ENCODE measurements around the gene DLG1. TPM values are rescaled to one million over a fixed set of nuclear protein-coding genes. Genes with fewer than 3 reads are reported as not detected.

The DLG1 gene
- total and polyA plus RNA-seq, 2 donors (not counting 1 experiment from before 2014, with no cell fraction given) = 47.7 to 53.0 TPM

GRCh38 chr3:197305854-197306253 lies 7.4 kb upstream of the DLG1 start:
- Histone ChIP-seq H3K27ac (ENCODE audit: insufficient read depth, low read length) (peak overlapping the region; percentile 46), H3K36me3 (ENCODE audit: control insufficient read depth, insufficient read depth, low read length) (no peaks in the 10 kb centered on the region), H2AFZ (ENCODE audit: low read length) (no peak overlapping the region), H4K20me1 (ENCODE audit: control insufficient read depth, extremely low read depth, insufficient read depth, low read length) (no peaks in the 10 kb centered on the region), H3K4me3 (replicated peaks in 1 of 4; ENCODE audit: control extremely low read depth in 1 of 4, insufficient read depth in 1 of 4, low read depth in 3 of 4, low read length in 4 of 4) (no peak overlapping the region), H3K9ac (ENCODE audit: insufficient read depth, low read length) (no peak overlapping the region), H3K4me2 (ENCODE audit: extremely low read depth, insufficient read depth, low read length) (peak overlapping the region; percentile 47), H3K27me3 (ENCODE audit: control insufficient read depth, insufficient read depth, low read length) (no peaks in the 10 kb centered on the region), H3K79me2 (ENCODE audit: control insufficient read depth, insufficient read depth, low read length) (no peaks in the 10 kb centered on the region), H3K9me3 (ENCODE audit: control insufficient read depth, insufficient read depth, low read depth, low read length) (no peaks in the 10 kb centered on the region), H3K4me1 (ENCODE audit: control insufficient read depth, extremely low read depth, insufficient read depth, low read length) (peaks cover 12% of the 10 kb centered on the region)
- TF ChIP-seq EZH2 (IDR thresholded peaks at IDR 0.05; ENCODE audit: low read length, missing control alignments) = no peak
- no peak for TF ChIP-seq CTCF (conservative IDR thresholded peaks at IDR 0.05 in 1 of 2, IDR thresholded peaks at IDR 0.05 in 1 of 2; ENCODE audit: low read depth in 1 of 2, low read length in 2 of 2)
- peak; percentile 81 to 94 for DNase-seq (ENCODE audit: low read depth in 2 of 2)

GRCh38 chr3:197303452-197303851 lies 5.0 kb upstream of the DLG1 start:
- Histone ChIP-seq H3K4me2 (ENCODE audit: extremely low read depth, insufficient read depth, low read length) (no peak overlapping the region), H3K27me3 (ENCODE audit: control insufficient read depth, insufficient read depth, low read length) (no peaks in the 10 kb centered on the region), H3K27ac (ENCODE audit: insufficient read depth, low read length) (no peak overlapping the region), H3K4me1 (ENCODE audit: control insufficient read depth, extremely low read depth, insufficient read depth, low read length) (peaks cover 7% of the 10 kb centered on the region), H3K79me2 (ENCODE audit: control insufficient read depth, insufficient read depth, low read length) (no peaks in the 10 kb centered on the region), H3K9ac (ENCODE audit: insufficient read depth, low read length) (no peak overlapping the region), H3K9me3 (ENCODE audit: control insufficient read depth, insufficient read depth, low read depth, low read length) (no peaks in the 10 kb centered on the region), H3K4me3 (replicated peaks in 1 of 4; ENCODE audit: control extremely low read depth in 1 of 4, insufficient read depth in 1 of 4, low read depth in 3 of 4, low read length in 4 of 4) (no peak overlapping the region), H2AFZ (ENCODE audit: low read length) (no peak overlapping the region), H3K36me3 (ENCODE audit: control insufficient read depth, insufficient read depth, low read length) (no peaks in the 10 kb centered on the region), H4K20me1 (ENCODE audit: control insufficient read depth, extremely low read depth, insufficient read depth, low read length) (no peaks in the 10 kb centered on the region)
- no peak for TF ChIP-seq EZH2 (IDR thresholded peaks at IDR 0.05; ENCODE audit: low read length, missing control alignments)
- no peak for TF ChIP-seq CTCF (conservative IDR thresholded peaks at IDR 0.05 in 1 of 2, IDR thresholded peaks at IDR 0.05 in 1 of 2; ENCODE audit: low read depth in 1 of 2, low read length in 2 of 2)
- DNase-seq (ENCODE audit: low read depth in 2 of 2) = no peak

- Histone ChIP-seq H3K4me1 (ENCODE audit: control insufficient read depth, extremely low read depth, insufficient read depth, low read length) (peaks cover 5% of the 10 kb centered on the region), H3K27ac (ENCODE audit: insufficient read depth, low read length) (no peak overlapping the region), H2AFZ (ENCODE audit: low read length) (no peak overlapping the region), H3K9ac (ENCODE audit: insufficient read depth, low read length) (no peak overlapping the region), H4K20me1 (ENCODE audit: control insufficient read depth, extremely low read depth, insufficient read depth, low read length) (no peaks in the 10 kb centered on the region), H3K36me3 (ENCODE audit: control insufficient read depth, insufficient read depth, low read length) (no peaks in the 10 kb centered on the region), H3K4me2 (ENCODE audit: extremely low read depth, insufficient read depth, low read length) (no peak overlapping the region), H3K27me3 (ENCODE audit: control insufficient read depth, insufficient read depth, low read length) (no peaks in the 10 kb centered on the region), H3K4me3 (replicated peaks in 1 of 4; ENCODE audit: control extremely low read depth in 1 of 4, insufficient read depth in 1 of 4, low read depth in 3 of 4, low read length in 4 of 4) (no peak overlapping the region), H3K79me2 (ENCODE audit: control insufficient read depth, insufficient read depth, low read length) (no peaks in the 10 kb centered on the region), H3K9me3 (ENCODE audit: control insufficient read depth, insufficient read depth, low read depth, low read length) (no peaks in the 10 kb centered on the region)
- no peak for TF ChIP-seq EZH2 (IDR thresholded peaks at IDR 0.05; ENCODE audit: low read length, missing control alignments)
- no peak for TF ChIP-seq CTCF (conservative IDR thresholded peaks at IDR 0.05 in 1 of 2, IDR thresholded peaks at IDR 0.05 in 1 of 2; ENCODE audit: low read depth in 1 of 2, low read length in 2 of 2)
- DNase-seq (ENCODE audit: low read depth in 2 of 2) = peak in 1 of 2 donors; percentile 59
These were observed 4.4 kb upstream of the DLG1 start for GRCh38 chr3:197302696-197303341.

Data from fibroblast of lung (primary cell).